Panc1 (cell line): ENCODE measurements around the gene DENND4B. TPM values are rescaled to one million over a fixed set of nuclear protein-coding genes. Genes with fewer than 3 reads are reported as not detected.

Experiments
- ATAC-seq: fragments of 200-7000 bp; cut with Tn5 transposase; 2 replicates; pipeline ENCODE4 v1.9.1; 2020; ENCODE audit warnings: mild to moderate bottlenecking, moderate library complexity
- Bru-seq: library from RNA; stranded (reverse); fragments of 400-500 nt; gene quantifications from one replicate; lab custom pipeline; 2021; lab: Mats Ljungman, UMichigan
- BruChase-seq, 2 experiments: library from RNA; stranded (reverse); fragments of 400-500 nt; gene quantifications; one replicate each; lab custom pipeline; 2021; lab: Mats Ljungman, UMichigan
- BruUV-seq: library from RNA; stranded (reverse); fragments of 400-500 nt; replicated peaks from 2 replicates; lab custom pipeline; 2021; lab: Mats Ljungman, UMichigan
- CTCF ChIA-PET: fragments of 300-600 bp; sonication (Branson Sonifier 250); formaldehyde crosslinking; loops from one replicate; lab custom pipeline; 2022; ENCODE audit warnings: antibody characterized with exemption; lab: Charles Lee
- POLR2A ChIA-PET: fragments of 300-600 bp; sonication (Branson Sonifier 250); formaldehyde crosslinking; loops from one replicate; lab custom pipeline; 2022; ENCODE audit warnings: antibody characterized with exemption; lab: Charles Lee
- DNase-seq: peaks from one replicate; pipeline ENCODE4 v3.0.0-alpha.2; 2010; ENCODE audit warnings: low read depth, low spot score
- H3K27ac ChIP-seq: 2 replicates; pipeline ENCODE4 v1.5.1; 2011; ENCODE audit warnings: mild to moderate bottlenecking, low read length, inconsistent platforms
- H3K27me3 ChIP-seq: fragments of 200-500 bp; sonication (Bioruptor generic); 2 replicates; pipeline ENCODE4 v1.6.0; 2014; ENCODE audit warnings: low read length, inconsistent platforms; ENCODE audit not compliant: control insufficient read depth, insufficient read depth
- H3K36me3 ChIP-seq: fragments of 200-500 bp; sonication (Bioruptor generic); 2 replicates; pipeline ENCODE4 v1.5.1; 2014; ENCODE audit warnings: inconsistent platforms, mild to moderate bottlenecking, low read length, moderate library complexity; ENCODE audit not compliant: control insufficient read depth, insufficient read depth
- H3K4me1 ChIP-seq: 2 replicates; pipeline ENCODE4 v1.5.1; 2011; ENCODE audit warnings: inconsistent platforms, mild to moderate bottlenecking, low read length, moderate library complexity; ENCODE audit not compliant: control insufficient read depth, insufficient read depth
- H3K4me3 ChIP-seq, 2 experiments: 2 replicates each; pipeline ENCODE4 v1.5.1; 2011 to 2012; ENCODE audit warnings: low read depth in 2 of 2, low read length in 2 of 2, mild to moderate bottlenecking in 2 of 2, inconsistent platforms in 1 of 2, moderate library complexity in 1 of 2
- H3K9me3 ChIP-seq: fragments of 200-500 bp; sonication (Bioruptor generic); 2 replicates; pipeline ENCODE4 v1.5.1; 2014; ENCODE audit warnings: low read depth, mild to moderate bottlenecking, inconsistent platforms, low read length, moderate library complexity; ENCODE audit not compliant: control insufficient read depth, insufficient read depth
- CTCF ChIP-seq: fragments of 450-650 bp; IDR thresholded peaks from 2 replicates; pipeline ENCODE4 v1.5.1; 2017; ENCODE audit warnings: mild to moderate bottlenecking
- POLR2AphosphoS5 ChIP-seq: IDR thresholded peaks from 2 replicates; pipeline ENCODE4 v1.6.1; 2012; ENCODE audit warnings: mild to moderate bottlenecking, low read depth, low read length, moderate library complexity
- SIN3A ChIP-seq: IDR thresholded peaks from 2 replicates; pipeline ENCODE4 v1.6.1; 2012; ENCODE audit warnings: low read depth, mild to moderate bottlenecking, low read length, moderate library complexity, borderline replicate concordance; ENCODE audit not compliant: insufficient read depth
- TCF7L2 ChIP-seq: IDR thresholded peaks from 2 replicates; pipeline ENCODE4 v1.6.1; 2011; ENCODE audit warnings: mild to moderate bottlenecking, low read depth, low read length, inconsistent platforms
- in situ Hi-C: cut with HindIII; loops from 2 replicates; pipeline ENCODE4 v1.10.0; 2016; ENCODE audit warnings: low sequenced_read_pairs, low pct_unique_long_range_greater_than_20kb
- intact Hi-C: fragments of 100-400 bp; cut with micrococcal nuclease; formaldehyde crosslinking; loops from one replicate; pipeline ENCODE4 v1.10.0; 2022; ENCODE audit not compliant: unreplicated experiment
- long read RNA-seq: library from polyadenylated mRNA; unstranded; transcript quantifications from one replicate; pipeline ENCODE4 v2.0.0, GENCODE V29; 2021; ENCODE audit not compliant: unreplicated experiment
- polyA plus RNA-seq: library from polyadenylated mRNA; unstranded; fragments of >200 nt; gene quantifications from one replicate; pipeline ENCODE4 v1.2.1, GENCODE V29; 2012; ENCODE audit warnings: missing spikeins; ENCODE audit not compliant: insufficient read length
- total RNA-seq: library from RNA; stranded (reverse); gene quantifications from one replicate; pipeline ENCODE4 v1.2.1, GENCODE V29; 2021; ENCODE audit not compliant: unreplicated experiment
- TF ChIP-seq, protein P1 (sequence below), 2 experiments: IDR thresholded peaks; 2 replicates each; pipeline ENCODE4 v1.6.1; 2011 to 2012; ENCODE audit warnings: low read depth in 2 of 2, control low read depth in 1 of 2, low read length in 1 of 2, mild to moderate bottlenecking in 1 of 2, moderate library complexity in 1 of 2; ENCODE audit not compliant: insufficient read depth in 1 of 2

Gene DENND4B
- total RNA-seq (56.2 TPM), Bru-seq, nascent RNA (percentile 66 among the genes with signal in this experiment), BruChase-seq, experiment 1, labeled RNA remaining after a 2-hour chase (percentile 81 among the genes with signal in this experiment), BruChase-seq, experiment 2, labeled RNA remaining after a 6-hour chase (percentile 85 among the genes with signal in this experiment)
- polyA plus RNA-seq, result 57.3 TPM
- long read RNA-seq, partial matches to known transcripts, result 30 of 42 reads
- long read RNA-seq, other reads (novel, unspliced or antisense), result 12 of 42 reads

GRCh38 chr1:153946622-153947241 lies at the start of gene DENND4B:
Gene DENND4B (minus strand): TSS chr1:153946718. CDS start chr1:153944374, 2,344 bp downstream.
- peak within 1 kb of the TSS; percentile 77 to 78 for H3K4me3 ChIP-seq
- POLR2A ChIA-PET, result interaction anchor here (0.6 to 0.7 kb wide), 2 partner anchors 12 to 50 kb away, joined by 3 to 8 read pairs; no protein-coding TSS in a partner anchor
- no peaks in the 10 kb centered on the region for H3K9me3 ChIP-seq
- peaks cover 14% of the 10 kb centered on the region for H3K4me1 ChIP-seq
- H3K27me3 ChIP-seq, result no peaks in the 10 kb centered on the region
- ATAC-seq, result peak; percentile 95
- H3K36me3 ChIP-seq, result no peaks in the 10 kb centered on the region; the same call in none of the 2 replicates
- CTCF ChIA-PET, result interaction anchor here (0.5 to 1.1 kb wide), 11 partner anchors 18 to 1303 kb away, joined by 3 to 12 read pairs (median 5); partner anchors contain the start of gene GATAD2B
- H3K27ac ChIP-seq, result peak within 1 kb of the TSS; percentile 78
- in situ Hi-C loops, result no loop called here
- intact Hi-C loops, result no loop called here
- TF ChIP-seq TCF7L2 (no peak), CTCF (peak; percentile 99), POLR2AphosphoS5 (peak; percentile 45; the same call in 1 of the 2 replicates), SIN3A (no peak)
- TF ChIP-seq, protein P1, sequence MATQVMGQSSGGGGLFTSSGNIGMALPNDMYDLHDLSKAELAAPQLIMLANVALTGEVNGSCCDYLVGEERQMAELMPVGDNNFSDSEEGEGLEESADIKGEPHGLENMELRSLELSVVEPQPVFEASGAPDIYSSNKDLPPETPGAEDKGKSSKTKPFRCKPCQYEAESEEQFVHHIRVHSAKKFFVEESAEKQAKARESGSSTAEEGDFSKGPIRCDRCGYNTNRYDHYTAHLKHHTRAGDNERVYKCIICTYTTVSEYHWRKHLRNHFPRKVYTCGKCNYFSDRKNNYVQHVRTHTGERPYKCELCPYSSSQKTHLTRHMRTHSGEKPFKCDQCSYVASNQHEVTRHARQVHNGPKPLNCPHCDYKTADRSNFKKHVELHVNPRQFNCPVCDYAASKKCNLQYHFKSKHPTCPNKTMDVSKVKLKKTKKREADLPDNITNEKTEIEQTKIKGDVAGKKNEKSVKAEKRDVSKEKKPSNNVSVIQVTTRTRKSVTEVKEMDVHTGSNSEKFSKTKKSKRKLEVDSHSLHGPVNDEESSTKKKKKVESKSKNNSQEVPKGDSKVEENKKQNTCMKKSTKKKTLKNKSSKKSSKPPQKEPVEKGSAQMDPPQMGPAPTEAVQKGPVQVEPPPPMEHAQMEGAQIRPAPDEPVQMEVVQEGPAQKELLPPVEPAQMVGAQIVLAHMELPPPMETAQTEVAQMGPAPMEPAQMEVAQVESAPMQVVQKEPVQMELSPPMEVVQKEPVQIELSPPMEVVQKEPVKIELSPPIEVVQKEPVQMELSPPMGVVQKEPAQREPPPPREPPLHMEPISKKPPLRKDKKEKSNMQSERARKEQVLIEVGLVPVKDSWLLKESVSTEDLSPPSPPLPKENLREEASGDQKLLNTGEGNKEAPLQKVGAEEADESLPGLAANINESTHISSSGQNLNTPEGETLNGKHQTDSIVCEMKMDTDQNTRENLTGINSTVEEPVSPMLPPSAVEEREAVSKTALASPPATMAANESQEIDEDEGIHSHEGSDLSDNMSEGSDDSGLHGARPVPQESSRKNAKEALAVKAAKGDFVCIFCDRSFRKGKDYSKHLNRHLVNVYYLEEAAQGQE (IDR thresholded peaks at IDR 0.05; ENCODE audit: insufficient read depth in 1 of 2, low read depth in 2 of 2, low read length in 1 of 2), result no peak
- DNase-seq, result no peak
- no TSS peak for BruUV-seq

DNA sequence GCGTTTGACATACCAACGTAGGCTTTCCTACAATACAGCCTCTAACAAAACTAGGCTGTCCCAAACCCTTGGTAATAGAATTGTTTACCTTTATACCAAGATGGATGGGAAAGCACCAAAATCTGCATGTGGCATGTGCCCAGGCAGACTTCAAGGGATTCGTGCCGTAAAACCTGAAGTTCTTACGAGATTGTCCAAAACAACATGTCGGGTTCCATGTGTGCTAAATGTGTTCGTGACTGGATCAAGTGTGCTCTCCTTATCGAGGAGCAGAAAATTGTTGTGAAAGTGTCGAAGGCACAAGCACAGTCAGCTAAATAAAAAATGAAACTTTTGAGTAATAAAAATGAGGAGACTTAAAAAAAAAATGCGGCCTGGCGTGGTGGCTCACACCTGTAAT lies 49.1 kb upstream of the DENND4B start:
- Histone ChIP-seq H3K4me3 (no peak overlapping the region), H3K4me1 (peaks cover 12% of the 10 kb centered on the region), H3K27ac (no peak overlapping the region), H3K9me3 (no peaks in the 10 kb centered on the region), H3K36me3 (peaks cover 18% of the 10 kb centered on the region), H3K27me3 (no peaks in the 10 kb centered on the region)
- TF ChIP-seq, protein P1 (IDR thresholded peaks at IDR 0.05; ENCODE audit: insufficient read depth in 1 of 2, low read depth in 2 of 2, low read length in 1 of 2), result no peak
- no peak for TF ChIP-seq TCF7L2
- no peak; the same call in 1 of the 2 replicates for TF ChIP-seq POLR2AphosphoS5
- no peak for TF ChIP-seq CTCF
- TF ChIP-seq SIN3A, result no peak
- CTCF ChIA-PET, result interaction anchor here (0.7 kb wide), 1 partner anchor 194 kb away, joined by 3 read pairs; no protein-coding TSS in a partner anchor
- no peak for ATAC-seq
- no TSS peak for BruUV-seq
- in situ Hi-C loops (no loop called here), intact Hi-C loops (no loop called here)
- no peak for DNase-seq
- POLR2A ChIA-PET, result no interaction called here
